ENCODE results near the gene CORO1C. TPM values are rescaled to one million over a fixed set of nuclear protein-coding genes. Genes with fewer than 3 reads are reported as not detected.

Gene CORO1C
- total and polyA plus RNA-seq, 4 donors, result 23.2 to 58.6 (median 41.9) TPM

DNA sequence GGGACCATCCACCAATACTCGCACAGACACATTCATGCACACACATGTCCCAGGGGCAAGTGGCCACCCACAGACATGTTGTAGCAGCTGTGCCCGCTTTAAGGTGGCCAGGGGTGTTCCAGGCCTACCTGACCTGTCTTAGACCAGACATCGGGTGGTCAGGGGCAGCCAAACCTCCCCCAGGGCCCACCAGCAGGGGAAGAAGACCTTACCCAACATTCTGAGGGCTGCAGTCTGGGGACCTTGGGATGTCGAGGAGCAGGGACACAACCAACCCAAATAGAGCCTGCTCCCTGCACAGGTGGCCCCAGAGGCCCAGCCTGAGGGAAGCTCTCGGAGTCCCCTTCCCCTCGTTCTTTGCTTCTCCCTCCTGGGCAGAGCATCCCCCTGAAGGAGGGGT lies 131.8 kb downstream of the CORO1C start:
- Histone ChIP-seq H3K27me3 (ENCODE audit: control insufficient read depth in 4 of 4, insufficient read depth in 4 of 4, low read length in 3 of 4) (no peaks in the 10 kb centered on the region), H3K4me3 (ENCODE audit: low read depth in 1 of 3, low read length in 3 of 3) (no peak overlapping the region), H3K9me3 (ENCODE audit: control insufficient read depth in 4 of 4, low read length in 3 of 4) (no peaks in the 10 kb centered on the region), H3K4me1 (ENCODE audit: control insufficient read depth in 4 of 4, insufficient read depth in 4 of 4, low read length in 3 of 4) (no peaks in the 10 kb centered on the region), H3K9ac (ENCODE audit: low read depth in 1 of 2, low read length in 2 of 2) (no peak overlapping the region), H3K36me3 (ENCODE audit: control insufficient read depth in 4 of 4, insufficient read depth in 3 of 4, low read depth in 1 of 4, low read length in 3 of 4) (no peaks in the 10 kb centered on the region), H3K27ac (ENCODE audit: low read depth in 1 of 2, low read length in 2 of 2) (no peak overlapping the region)
- TF ChIP-seq RAD21 (IDR thresholded peaks at IDR 0.05), result no peak
- TF ChIP-seq YY1 (IDR thresholded peaks at IDR 0.05), result no peak
- no peak for TF ChIP-seq GABPA (IDR thresholded peaks at IDR 0.05 in 1 of 2, conservative IDR thresholded peaks at IDR 0.05 in 1 of 2)
- TF ChIP-seq, protein P1, sequence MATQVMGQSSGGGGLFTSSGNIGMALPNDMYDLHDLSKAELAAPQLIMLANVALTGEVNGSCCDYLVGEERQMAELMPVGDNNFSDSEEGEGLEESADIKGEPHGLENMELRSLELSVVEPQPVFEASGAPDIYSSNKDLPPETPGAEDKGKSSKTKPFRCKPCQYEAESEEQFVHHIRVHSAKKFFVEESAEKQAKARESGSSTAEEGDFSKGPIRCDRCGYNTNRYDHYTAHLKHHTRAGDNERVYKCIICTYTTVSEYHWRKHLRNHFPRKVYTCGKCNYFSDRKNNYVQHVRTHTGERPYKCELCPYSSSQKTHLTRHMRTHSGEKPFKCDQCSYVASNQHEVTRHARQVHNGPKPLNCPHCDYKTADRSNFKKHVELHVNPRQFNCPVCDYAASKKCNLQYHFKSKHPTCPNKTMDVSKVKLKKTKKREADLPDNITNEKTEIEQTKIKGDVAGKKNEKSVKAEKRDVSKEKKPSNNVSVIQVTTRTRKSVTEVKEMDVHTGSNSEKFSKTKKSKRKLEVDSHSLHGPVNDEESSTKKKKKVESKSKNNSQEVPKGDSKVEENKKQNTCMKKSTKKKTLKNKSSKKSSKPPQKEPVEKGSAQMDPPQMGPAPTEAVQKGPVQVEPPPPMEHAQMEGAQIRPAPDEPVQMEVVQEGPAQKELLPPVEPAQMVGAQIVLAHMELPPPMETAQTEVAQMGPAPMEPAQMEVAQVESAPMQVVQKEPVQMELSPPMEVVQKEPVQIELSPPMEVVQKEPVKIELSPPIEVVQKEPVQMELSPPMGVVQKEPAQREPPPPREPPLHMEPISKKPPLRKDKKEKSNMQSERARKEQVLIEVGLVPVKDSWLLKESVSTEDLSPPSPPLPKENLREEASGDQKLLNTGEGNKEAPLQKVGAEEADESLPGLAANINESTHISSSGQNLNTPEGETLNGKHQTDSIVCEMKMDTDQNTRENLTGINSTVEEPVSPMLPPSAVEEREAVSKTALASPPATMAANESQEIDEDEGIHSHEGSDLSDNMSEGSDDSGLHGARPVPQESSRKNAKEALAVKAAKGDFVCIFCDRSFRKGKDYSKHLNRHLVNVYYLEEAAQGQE (IDR thresholded peaks at IDR 0.05), result no peak
- TF ChIP-seq SP1 (IDR thresholded peaks at IDR 0.05), result no peak
- no peak for TF ChIP-seq JUND (IDR thresholded peaks at IDR 0.05)
- TF ChIP-seq, protein P2, sequence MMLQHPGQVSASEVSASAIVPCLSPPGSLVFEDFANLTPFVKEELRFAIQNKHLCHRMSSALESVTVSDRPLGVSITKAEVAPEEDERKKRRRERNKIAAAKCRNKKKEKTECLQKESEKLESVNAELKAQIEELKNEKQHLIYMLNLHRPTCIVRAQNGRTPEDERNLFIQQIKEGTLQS (IDR thresholded peaks at IDR 0.05), result no peak
- TF ChIP-seq TAF1 (conservative IDR thresholded peaks at IDR 0.05), result no peak
- no peak for TF ChIP-seq NR2F2 (IDR thresholded peaks at IDR 0.05)
- WGBS, result 73% methylated on average over 6 of the region's 6 CpGs
- DNase-seq (ENCODE audit: low spot score), result no peak

DNA sequence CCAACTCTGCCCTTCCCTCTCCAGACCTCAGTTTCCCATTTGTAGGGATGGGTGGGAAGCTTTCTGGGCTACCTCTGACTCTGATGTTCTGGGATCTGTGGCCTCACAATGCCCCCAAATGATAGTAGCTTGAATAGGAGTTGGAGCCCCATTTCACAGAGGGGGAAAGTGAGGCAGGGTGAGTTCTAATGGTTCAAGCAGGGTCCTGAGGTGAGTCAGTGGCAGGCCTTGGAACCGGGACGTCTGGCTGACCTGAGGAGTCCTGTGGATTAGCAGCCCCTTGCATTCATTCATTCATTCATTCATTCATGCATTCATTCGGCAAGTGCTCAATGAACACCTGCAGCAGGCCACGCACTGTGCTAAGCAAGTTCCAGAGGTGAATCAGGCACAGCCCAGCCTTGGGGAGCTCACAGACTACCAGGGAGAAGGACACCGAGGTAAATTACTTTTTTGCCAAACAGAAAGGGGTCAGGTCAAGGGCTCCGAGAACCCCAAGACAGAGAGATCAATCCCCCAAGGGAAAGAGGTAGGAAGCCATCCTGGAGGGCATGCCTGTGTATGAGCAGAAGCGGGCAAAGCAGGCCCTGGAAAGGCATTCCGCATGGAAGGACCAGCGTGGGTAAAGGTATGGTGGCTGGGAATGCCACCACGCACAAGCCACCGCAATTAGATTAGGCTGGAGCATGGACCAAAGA lies 132.6 kb downstream of the CORO1C start:
- no peaks in the 10 kb centered on the region for H3K27me3 ChIP-seq (ENCODE audit: control insufficient read depth in 4 of 4, insufficient read depth in 4 of 4, low read length in 3 of 4)
- H3K9ac ChIP-seq (ENCODE audit: low read depth in 1 of 2, low read length in 2 of 2), result no peak overlapping the region
- no peak for DNase-seq (ENCODE audit: low spot score)
- TF ChIP-seq GABPA (IDR thresholded peaks at IDR 0.05 in 1 of 2, conservative IDR thresholded peaks at IDR 0.05 in 1 of 2), result no peak
- no peak overlapping the region for H3K27ac ChIP-seq (ENCODE audit: low read depth in 1 of 2, low read length in 2 of 2)
- WGBS, result 85% methylated on average over 11 of the region's 11 CpGs
- H3K36me3 ChIP-seq (ENCODE audit: control insufficient read depth in 4 of 4, insufficient read depth in 3 of 4, low read depth in 1 of 4, low read length in 3 of 4), result no peaks in the 10 kb centered on the region
- H3K4me1 ChIP-seq (ENCODE audit: control insufficient read depth in 4 of 4, insufficient read depth in 4 of 4, low read length in 3 of 4), result no peaks in the 10 kb centered on the region
- no peak overlapping the region for H3K4me3 ChIP-seq (ENCODE audit: low read depth in 1 of 3, low read length in 3 of 3)
- H3K9me3 ChIP-seq (ENCODE audit: control insufficient read depth in 4 of 4, low read length in 3 of 4), result no peaks in the 10 kb centered on the region

DNA sequence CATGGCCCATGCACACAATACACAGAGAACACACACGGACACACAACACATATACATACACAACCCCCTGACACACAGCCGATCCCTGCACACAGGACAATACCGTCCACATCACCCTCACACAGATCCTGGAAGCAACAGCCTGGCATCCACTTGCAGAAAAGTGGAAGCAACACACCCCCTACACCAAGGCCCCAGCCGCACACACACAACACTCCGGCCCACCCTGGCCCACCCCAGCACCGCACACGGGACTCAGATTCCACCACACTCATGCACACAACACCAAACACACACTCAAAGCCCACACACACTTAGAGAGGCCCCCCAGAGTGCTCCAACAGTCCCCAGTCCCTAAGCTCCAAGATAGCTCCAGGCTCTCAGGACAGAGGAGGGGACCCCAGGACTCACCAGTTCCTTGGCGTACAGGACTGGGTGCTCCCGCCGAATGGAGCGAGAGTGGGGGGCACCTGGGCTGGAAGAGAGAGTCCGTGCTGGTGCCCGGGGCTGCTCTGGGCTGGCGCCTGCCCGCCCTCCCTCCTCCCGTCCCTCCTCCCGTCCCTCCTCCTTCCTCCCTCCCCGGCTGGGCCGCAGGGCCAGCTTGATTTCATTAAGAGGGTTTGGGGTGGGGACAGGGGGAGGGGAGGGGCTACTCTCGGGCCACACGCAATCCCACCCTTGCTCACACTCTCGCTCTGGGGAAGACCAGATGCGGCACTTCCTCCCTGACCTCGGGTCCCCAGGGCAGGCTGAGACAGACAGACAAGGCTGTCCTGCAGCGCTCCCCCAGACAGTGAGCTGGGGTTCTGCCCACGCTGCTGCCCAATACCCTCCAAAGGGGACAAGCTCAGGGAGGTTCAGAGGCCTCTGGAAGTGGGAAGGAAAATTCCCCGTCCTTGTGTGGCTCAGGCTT lies 133.5 kb downstream of the CORO1C start, which contains the start of gene TMEM119:
TSS of gene TMEM119 (minus strand) at position 526 of the 913 bp plus-strand sequence. CDS start 5,701 bp downstream, outside the sequence.
- H3K36me3 ChIP-seq (ENCODE audit: control insufficient read depth in 4 of 4, insufficient read depth in 3 of 4, low read depth in 1 of 4, low read length in 3 of 4), result no peaks in the 10 kb centered on the region
- no peaks in the 10 kb centered on the region for H3K27me3 ChIP-seq (ENCODE audit: control insufficient read depth in 4 of 4, insufficient read depth in 4 of 4, low read length in 3 of 4)
- H3K27ac ChIP-seq (ENCODE audit: low read depth in 1 of 2, low read length in 2 of 2), result no peak within 1 kb of the TSS
- no peaks in the 10 kb centered on the region for H3K9me3 ChIP-seq (ENCODE audit: control insufficient read depth in 4 of 4, low read length in 3 of 4)
- 55% methylated on average over 27 of the region's 27 CpGs for WGBS
- H3K4me3 ChIP-seq (ENCODE audit: low read depth in 1 of 3, low read length in 3 of 3), result no peak within 1 kb of the TSS
- no peak for DNase-seq (ENCODE audit: low spot score)
- no peaks in the 10 kb centered on the region for H3K4me1 ChIP-seq (ENCODE audit: control insufficient read depth in 4 of 4, insufficient read depth in 4 of 4, low read length in 3 of 4)
- no peak within 1 kb of the TSS for H3K9ac ChIP-seq (ENCODE audit: low read depth in 1 of 2, low read length in 2 of 2)
- TF ChIP-seq FOXA1 (IDR thresholded peaks at IDR 0.05), result no peak
- TF ChIP-seq, protein P1 (IDR thresholded peaks at IDR 0.05), result no peak
- TF ChIP-seq RAD21 (IDR thresholded peaks at IDR 0.05), result no peak
- TF ChIP-seq, protein P3, sequence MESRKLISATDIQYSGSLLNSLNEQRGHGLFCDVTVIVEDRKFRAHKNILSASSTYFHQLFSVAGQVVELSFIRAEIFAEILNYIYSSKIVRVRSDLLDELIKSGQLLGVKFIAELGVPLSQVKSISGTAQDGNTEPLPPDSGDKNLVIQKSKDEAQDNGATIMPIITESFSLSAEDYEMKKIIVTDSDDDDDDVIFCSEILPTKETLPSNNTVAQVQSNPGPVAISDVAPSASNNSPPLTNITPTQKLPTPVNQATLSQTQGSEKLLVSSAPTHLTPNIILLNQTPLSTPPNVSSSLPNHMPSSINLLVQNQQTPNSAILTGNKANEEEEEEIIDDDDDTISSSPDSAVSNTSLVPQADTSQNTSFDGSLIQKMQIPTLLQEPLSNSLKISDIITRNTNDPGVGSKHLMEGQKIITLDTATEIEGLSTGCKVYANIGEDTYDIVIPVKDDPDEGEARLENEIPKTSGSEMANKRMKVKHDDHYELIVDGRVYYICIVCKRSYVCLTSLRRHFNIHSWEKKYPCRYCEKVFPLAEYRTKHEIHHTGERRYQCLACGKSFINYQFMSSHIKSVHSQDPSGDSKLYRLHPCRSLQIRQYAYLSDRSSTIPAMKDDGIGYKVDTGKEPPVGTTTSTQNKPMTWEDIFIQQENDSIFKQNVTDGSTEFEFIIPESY (IDR thresholded peaks at IDR 0.05), result no peak

Measured in liver (tissue), 9 donors.